Stimulated activated CD4-positive, alpha-beta T cell treated with anti-CD3 and anti-CD28 coated beads, Interleukin-4, amount 100 ng/mL, for 48 hours (primary cell): Measurements from ENCODE around the gene KRTAP1-3.
"Not testable (repeated sequence)": the region's sequence is repeated elsewhere in the genome, so short reads cannot be mapped to it uniquely, and the experiment has no call there.

Source experiments
- DNase-seq, 2 donors: peaks; one replicate each; pipeline ENCODE4 v3.0.0-alpha.2; 2020; ENCODE audit warnings: low read depth in 2 of 2

Gene KRTAP1-3, protein sequence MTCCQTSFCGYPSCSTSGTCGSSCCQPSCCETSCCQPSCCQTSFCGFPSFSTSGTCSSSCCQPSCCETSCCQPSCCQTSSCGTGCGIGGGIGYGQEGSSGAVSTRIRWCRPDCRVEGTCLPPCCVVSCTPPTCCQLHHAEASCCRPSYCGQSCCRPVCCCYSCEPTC

DNA sequence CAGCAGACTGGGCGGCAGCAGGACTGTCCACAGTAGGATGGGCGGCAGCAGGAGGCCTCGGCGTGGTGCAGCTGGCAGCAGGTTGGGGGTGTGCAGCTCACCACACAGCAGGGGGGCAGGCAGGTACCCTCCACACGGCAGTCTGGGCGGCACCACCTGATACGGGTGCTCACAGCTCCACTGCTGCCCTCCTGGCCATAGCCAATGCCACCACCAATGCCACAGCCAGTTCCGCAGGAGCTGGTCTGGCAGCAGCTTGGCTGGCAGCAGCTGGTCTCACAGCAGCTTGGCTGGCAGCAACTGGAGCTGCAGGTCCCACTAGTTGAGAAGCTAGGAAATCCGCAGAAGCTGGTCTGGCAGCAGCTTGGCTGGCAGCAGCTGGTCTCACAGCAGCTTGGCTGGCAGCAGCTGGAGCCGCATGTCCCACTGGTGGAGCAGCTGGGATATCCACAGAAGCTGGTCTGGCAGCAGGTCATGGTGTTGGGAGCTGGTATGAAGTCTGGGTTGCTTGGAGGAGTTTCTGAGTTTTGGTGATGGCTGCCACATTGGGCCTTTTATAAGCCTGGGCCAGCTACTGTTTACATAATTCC lies at the start of gene KRTAP1-3:
KRTAP1-3 (minus strand) TSS at position 529 of the 590 bp plus-strand sequence; CDS start at position 476, 53 bp downstream.
- DNase-seq, result not testable (repeated sequence)

DNA sequence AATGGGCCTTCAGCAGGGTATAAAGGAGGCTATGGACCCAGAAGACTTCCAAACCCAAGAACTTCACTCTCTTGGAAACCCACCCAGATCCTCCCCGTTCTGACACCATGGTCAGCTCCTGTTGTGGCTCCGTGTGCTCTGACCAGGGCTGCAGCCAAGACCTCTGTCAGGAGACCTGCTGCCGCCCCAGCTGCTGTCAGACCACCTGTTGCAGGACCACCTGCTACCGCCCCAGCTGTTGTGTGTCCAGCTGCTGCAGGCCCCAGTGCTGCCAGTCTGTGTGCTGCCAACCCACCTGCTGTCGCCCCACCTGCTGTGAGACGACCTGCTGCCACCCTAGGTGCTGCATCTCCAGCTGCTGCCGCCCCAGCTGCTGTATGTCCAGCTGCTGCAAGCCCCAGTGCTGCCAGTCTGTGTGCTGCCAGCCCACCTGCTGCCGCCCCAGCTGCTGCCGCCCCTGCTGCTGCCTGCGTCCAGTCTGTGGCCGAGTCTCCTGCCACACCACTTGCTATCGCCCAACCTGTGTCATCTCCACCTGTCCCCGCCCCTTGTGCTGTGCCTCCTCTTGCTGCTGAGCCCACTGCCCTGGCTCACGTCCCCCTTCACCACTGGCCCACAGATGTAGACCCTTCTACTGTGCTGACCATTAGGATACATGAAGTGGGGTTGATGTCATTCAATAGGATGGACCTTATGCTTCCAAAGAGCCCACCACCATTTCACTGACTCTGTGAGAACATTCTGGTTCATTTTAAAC lies 49.6 kb upstream of the KRTAP1-3 start, which contains the start of gene KRTAP4-7:
KRTAP4-7 (plus strand) TSS at position 51 of the 757 bp plus-strand sequence; CDS start at position 108, 57 bp downstream.
- not testable (repeated sequence) for DNase-seq

DNA sequence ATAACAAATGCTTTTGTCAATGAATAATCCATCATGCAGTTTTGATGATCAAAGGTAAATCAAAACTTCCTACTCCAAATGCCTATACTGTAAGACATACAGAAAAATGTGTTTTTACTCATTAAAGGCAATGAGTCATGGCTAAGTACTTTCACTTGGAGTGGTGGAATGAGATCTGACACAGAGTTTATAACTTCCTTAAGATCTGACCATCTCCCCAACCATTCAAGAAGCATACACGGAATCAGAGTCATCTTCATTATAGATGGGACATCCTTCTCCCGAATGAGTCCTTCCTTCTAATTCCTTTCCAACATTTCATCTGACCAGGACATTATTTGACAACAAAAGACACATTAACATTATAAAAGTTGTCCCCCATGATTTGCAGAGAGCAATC lies 48.8 kb upstream of the KRTAP1-3 start:
- not testable (repeated sequence) for DNase-seq

DNA sequence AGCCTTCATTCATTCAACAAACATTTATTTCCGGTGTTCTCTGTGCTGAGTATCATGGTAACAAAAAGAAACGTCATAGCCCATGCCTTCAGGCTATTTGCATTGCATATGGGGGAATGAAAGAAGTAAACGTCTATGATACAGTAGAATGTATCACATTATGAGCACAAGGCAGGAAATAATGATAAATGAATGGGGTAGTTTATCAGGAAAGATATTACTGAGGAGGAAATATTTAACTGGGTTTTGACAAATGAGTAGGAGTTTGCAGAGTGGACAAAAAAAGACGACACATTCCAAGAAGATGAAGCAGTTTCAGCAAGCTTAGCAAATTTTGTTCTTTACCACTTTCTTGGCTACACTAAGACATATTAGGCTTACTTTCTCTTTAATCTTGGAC lies 48.0 kb upstream of the KRTAP1-3 start:
- no peak for DNase-seq

DNA sequence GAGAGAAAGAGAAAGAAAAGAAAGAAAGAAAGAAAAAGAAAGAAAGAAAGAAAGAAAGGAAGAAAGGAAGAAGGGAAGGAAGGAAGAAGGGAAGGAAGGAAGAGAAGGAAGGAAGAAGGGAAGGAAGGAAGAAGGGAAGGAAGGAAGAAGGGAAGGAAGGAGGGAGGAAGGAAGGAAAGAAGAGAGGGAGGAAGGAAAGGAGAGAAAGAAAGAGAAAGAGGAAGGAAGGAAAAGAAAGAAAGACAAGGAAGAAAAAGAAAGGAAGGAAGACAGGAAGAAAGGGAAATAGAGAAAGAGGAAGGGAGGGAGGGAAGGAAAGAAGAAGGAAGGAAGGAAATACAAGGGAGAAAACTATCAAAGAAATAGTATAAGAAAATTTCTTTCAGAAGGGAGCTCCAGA lies 42.1 kb upstream of the KRTAP1-3 start:
- DNase-seq, result no peak

DNA sequence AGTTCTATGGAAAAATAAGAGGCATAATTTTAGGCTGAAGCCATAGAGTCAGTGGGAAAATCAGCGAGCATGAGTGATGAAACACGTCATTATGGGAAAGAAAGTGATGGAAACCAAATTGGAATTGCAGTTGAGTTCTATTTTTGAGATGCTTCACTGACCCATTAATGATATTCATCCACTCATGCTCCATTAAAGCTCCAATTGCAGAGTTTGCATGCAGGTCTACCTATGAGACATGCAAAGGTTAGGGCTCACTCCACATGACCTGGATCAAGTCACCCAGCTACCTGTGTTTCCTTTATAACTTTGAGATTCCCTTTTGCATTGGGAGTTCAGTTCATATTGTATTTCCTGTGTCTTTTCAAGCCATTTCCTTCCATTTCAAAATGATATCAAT lies 39.0 kb upstream of the KRTAP1-3 start:
- DNase-seq, result no peak

DNA sequence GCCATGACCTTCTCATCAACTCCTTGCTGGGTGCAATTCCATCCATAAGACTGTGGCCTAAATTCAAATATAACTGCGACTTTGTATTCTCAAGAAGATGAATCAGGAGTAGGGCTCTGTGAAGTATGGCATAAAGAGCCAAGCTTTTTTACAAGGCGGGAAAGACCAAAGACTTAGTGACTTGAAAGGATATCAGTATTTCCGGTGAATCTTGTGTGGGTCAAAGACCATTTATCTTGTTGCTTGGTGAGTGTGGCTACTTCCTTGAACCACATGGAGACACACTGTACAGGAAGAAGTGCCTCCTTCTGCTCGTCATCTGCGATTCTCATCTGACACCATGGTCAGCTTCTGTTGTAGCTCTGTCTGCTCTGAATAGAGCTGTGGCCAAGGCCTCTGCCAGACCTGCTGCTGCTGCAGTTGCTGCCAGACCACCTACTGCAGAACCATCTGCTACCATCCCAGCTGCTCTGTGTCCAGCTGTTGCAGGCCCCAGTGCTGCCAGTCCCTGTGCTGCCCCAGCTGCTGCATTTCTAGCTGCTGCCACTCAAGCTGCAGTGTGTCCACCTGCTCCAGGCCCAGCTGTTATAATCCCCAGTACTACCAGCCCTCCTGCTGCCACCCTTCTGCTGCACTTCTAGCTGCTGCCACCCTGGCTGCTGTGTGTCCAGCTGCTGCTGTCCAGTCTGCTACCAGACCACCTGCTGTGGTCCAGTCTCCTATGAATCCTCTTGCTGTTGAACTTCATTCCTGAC lies 37.1 kb upstream of the KRTAP1-3 start:
- no peak for DNase-seq

DNA sequence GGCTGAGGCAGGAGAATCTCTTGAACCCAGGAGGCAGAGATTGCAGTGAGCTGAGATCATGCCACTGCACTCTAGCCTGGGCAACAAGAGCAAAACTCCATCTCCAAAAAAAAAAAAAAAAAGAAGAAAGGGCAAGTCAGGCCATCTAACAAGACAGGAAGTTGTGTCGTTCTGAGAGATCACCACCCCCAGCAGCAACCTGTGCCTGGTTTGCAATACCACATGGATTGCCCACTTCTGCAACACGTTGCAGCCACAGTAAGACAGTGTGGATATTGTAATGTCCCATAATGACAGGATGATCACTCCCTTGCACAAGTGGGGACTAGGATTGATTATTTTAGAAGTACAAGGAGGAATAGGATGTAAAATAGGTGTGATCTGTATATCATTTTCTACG lies 34.4 kb upstream of the KRTAP1-3 start:
- DNase-seq, result no peak

DNA sequence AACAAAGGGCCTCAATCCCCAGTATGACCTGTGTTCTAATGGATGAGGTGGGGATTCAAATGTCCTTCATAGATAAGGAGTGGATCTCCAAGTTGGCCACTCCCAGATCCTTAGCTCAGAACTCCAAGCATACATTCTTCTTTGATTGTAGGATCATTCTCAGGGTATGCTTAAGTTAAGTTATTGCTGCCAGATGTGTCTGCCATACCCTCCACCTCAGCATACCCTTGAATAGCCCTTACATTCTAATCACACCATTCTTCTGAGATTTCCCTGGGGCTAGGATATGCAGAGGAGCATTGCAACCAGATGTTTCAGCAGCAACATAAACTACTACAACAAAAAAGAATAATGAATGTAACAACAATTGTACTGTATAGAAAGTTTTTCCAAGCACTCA lies 32.6 kb upstream of the KRTAP1-3 start:
- DNase-seq, result no peak

DNA sequence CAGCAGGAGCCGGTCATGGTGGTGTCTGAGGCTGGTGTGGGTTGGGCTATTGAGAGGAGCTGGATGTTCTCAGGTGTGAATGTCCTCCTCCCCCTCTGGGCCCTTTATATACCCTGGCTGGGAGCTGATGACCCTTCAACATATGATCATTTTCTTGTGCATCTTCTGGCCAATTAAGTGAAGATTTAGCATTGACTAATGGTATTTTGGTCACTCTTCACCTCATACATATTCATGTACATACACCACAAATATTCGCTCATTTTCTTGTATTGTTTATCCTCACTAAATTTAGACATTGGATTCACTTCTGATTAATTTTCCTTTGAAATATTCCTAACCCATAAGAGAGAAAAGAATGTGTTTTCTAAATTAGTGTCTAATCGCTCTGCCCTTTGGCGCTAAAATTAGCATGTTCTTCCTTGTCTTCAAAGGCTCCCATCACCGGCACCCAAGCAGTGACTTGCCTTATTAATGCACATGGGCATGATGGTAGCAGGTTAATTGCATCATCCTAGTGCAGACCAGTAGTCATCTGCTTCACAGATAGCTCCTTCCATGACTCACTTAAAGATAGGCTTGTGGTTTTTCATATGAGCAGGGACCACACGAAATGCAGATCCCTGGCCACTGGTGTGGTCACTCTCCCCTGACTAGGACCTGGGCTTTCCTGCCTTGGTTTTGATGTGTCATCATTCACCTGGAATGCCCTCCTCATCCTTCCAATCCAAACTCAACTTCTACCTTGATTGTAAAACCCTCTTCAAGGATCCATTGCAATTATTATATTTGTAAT lies 31.4 kb upstream of the KRTAP1-3 start, which contains the start of gene KRTAP2-4:
KRTAP2-4 (minus strand) TSS at position 51 of the 796 bp plus-strand sequence; CDS start at position 17, 34 bp downstream.
- DNase-seq, result no peak

DNA sequence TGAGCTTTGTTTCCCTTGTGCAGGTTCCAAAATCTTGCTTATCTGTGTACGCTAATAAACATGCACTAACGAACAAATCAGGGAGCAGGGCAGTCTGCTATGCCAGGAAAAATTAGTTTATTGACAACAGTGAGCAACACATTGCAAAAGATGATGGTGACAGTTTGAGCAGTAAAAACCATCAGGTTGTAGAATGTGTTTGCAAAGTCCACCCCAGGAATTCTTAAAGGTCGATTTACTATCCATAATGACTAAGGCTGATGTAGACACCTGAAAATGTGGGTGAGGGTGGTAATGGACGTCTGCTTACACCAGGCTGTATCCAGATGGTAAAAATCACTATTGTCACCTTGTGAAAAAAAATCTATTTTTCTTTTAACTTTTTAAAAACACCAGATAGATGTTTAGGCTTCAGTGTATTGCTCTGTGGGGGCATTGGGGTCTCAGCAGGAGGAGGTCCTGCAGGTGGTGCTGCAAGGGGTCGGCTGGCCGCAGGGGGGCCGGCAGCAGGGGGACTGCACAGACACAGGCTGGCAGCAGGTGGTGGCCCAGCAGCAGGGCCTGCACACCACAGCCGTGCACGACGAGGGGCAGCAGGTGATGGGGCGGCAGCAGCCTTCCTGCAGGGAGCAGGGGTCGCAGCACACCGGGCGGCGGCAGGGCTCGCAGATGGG lies 30.5 kb upstream of the KRTAP1-3 start:
- not testable (repeated sequence) for DNase-seq

DNA sequence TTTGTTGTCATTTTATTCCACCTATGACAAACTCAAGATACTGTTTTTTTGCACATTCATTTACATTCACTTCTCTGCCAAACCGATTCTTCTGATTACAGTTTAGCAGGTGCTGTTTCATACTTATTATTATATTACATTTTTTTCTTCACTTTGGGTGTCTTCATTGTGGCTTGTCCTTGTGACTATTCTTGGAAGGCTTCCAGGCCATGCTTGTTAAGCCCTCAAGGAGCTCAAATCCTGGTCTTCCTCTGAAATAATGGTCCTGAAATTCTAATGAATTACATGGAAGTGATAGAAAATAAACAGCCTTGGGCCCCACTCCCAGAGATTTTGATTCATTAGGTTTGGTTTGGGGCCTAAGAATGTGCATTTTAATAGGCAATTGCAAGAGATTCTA lies 29.6 kb upstream of the KRTAP1-3 start:
- DNase-seq, result no peak

DNA sequence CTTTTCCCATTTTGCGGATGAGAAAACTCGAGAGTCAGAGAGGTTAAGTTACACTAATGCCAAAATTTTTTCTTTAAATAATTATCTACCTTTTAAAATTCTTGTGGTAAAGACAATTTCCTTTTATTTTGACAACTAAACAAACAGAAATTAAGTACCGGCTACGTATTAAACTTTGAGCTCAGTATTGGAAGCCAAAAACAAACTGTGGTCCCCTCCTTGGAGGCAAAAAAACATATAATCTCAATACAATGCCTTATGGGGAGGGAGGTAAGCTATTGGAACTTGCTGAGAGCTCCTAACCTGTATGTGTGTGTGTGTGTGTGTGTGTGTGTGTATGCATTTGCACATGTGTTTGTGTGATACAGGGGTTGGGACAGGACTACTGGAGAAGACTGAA lies 28.8 kb upstream of the KRTAP1-3 start:
- DNase-seq, result no peak

DNA sequence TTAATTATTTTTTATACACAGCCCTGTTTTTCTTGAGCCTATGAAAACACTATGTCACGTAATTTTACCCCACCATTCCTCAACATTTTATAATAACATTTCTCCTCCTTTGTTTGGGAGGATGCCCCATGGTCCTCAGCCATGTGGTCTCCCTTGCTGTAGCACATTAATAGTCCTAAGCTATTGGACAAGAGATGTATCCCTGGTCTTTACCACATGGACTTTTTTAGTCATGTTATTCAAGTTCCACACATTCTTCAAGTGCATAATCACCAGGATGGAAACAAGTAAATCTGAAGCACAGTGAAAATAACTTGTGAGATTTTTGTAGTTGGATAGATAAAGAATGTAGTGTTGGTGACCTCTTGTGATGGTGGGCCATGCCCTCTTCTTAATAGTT lies 27.3 kb upstream of the KRTAP1-3 start:
- DNase-seq, result no peak

DNA sequence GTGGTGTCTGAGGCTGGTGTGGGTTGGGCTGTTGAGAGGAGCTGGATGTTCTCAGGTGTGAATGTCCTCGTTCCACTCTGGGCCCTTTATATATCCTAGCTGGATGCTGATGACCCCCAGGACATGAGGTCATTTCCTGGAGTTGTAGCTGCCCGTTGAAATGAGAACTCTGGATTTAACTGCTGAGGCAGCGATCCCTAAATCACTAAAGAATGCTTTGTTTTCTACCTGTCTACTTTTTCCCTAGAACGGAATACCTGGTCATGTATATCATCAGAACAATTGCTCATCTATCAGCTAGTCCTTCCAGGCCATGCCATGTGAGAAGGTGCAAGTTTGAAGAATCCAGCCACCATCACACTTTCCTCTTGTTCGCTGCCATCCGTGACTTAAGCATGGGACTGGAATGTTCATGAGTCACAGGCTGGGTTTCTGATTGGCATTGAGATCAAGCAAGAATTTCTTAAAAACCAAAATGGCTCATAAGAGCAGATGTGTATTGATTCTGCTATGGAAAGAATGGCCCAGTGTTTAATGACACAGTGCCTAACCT lies 25.5 kb upstream of the KRTAP1-3 start, which contains the start of gene KRTAP2-3:
KRTAP2-3 (minus strand) TSS at position 63 of the 553 bp plus-strand sequence. CDS start 64 bp downstream, outside the sequence.
- no peak for DNase-seq

DNA sequence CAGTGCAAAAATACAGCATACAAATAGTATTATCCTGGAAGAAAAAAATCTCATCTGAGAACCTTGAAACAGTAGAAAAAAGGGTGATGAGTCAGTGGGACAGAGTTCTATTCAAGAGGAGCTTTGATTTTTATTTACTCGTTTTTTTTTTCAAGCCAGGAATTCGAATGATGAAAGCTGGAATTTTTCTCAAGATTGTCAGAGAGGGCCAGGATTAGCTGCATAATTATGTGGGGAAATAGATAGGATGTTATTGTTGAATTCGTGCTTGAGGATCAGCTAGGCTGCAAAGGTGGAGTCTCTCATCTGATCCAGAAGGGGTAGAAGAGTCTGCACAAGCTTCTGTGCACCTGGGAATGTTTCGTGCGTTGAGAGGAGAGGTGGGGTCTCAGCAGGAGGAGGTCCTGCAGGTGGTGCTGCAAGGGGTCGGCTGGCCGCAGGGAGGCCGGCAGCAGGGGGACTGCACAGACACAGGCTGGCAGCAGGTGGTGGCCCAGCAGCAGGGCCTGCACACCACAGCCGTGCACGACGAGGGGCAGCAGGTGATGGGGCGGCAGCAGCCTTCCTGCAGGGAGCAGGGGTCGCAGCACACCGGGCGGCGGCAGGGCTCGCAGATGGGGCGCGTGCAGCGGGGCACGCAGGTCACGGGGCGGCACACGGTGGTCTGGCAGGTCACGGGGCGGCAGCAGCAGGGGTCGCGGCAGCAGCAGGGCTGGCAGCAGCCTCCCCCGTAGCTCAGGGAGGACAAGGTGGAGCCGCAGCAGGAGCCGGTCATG lies 24.8 kb upstream of the KRTAP1-3 start:
- DNase-seq, result not testable (repeated sequence)

DNA sequence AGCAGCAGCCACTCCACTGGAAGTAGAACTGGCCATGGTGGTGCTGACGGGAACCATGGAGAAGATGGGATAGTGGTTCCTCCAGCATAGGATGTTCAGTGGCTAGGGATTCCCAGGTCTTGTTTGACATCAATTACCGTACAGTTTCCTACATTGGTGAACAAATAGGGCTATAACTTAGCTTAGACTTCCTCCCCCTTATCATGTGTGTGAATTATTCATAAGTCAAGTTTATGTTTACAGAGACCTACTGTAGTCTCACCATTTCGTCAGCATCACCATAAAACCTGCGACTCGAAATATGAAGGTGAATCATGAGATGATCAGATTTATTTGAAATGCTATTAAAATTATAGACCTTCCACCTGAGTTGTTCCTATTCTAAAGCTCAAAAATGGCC lies 24.1 kb upstream of the KRTAP1-3 start:
- no peak for DNase-seq

DNA sequence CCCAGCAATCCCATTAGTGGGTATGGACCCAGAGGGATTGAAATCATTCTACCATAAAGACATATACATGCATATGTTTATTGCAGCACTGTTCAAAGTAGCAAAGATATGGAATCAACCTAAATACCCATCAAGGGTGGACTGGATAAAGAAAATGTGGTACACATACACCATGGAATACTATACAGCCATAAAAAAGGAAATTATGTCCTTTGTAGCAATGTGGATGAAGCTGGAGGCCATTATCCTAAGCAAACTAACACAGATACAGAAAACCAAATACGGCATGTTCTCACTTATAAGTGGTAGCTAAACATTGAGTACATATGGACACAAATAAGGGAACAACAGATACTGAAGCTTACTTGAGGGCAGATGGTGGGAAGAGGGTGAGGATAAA lies 22.9 kb upstream of the KRTAP1-3 start:
- no peak for DNase-seq

DNA sequence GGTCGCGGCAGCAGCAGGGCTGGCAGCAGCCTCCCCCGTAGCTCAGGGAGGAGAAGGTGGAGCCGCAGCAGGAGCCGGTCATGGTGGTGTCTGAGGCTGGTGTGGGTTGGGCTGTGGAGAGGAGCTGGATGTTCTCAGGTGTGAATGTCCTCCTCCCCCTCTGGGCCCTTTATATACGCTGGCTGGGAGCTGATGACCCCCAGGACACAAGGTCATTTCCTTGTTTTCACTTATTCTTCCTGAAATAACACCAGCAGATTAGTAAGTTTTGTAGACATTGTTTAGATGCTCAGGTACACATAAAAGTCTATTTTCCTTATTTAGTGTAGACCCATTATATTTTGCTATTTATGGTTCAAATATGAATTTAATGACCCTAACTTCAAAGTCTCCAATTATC lies 20.5 kb upstream of the KRTAP1-3 start, which contains the start of gene KRTAP2-2:
KRTAP2-2 (minus strand) TSS at position 101 of the 400 bp plus-strand sequence; CDS start at position 82, 19 bp downstream.
- DNase-seq, result not testable (repeated sequence)
